HepG2 (cell line): ENCODE measurements around the gene FAM217B. TPM values are rescaled to one million over a fixed set of nuclear protein-coding genes. Genes with fewer than 3 reads are reported as not detected.

Experiments used
- ATAC-seq: fragments of 200-7000 bp; cut with Tn5 transposase; 3 replicates; pipeline ENCODE4 v1.9.1; 2020; ENCODE audit warnings: mild to moderate bottlenecking, moderate library complexity
- BruUV-seq: library from RNA; stranded (reverse); fragments of 400-500 nt; replicated peaks from 2 replicates; lab custom pipeline; 2021; lab: Mats Ljungman, UMichigan
- CTCF ChIA-PET: fragments of 300-600 bp; formaldehyde crosslinking; extraction: SDS; loops from one replicate; lab custom pipeline; 2021; ENCODE audit warnings: low total read pairs, inconsistent platforms, low intra/inter-chr PET ratio; lab: Yijun Ruan, JAX
- POLR2A ChIA-PET: fragments of 350-600 bp; sonication (Branson Sonifier 250); formaldehyde crosslinking; loops from one replicate; lab custom pipeline; 2020; ENCODE audit warnings: antibody characterized with exemption, inconsistent platforms; lab: Yijun Ruan, JAX
- DNase-seq: peaks from one replicate; pipeline ENCODE4 v3.0.0-alpha.2; 2015; ENCODE audit warnings: low spot score
- FAIRE-seq: peaks from 3 replicates; lab custom pipeline; 2011; peaks lifted over from hg19 to GRCh38; lab: Jason Lieb, UNC
- H2AFZ ChIP-seq: one replicate; pipeline ENCODE4 v1.6.1; 2011; ENCODE audit warnings: low read length, inconsistent platforms
- H3K27ac ChIP-seq: fragments of 300-600 bp; 3 replicates; pipeline ENCODE4 v1.8.0; 2011; ENCODE audit warnings: mixed run types, mild to moderate bottlenecking, mixed read lengths, low read length, inconsistent platforms; ENCODE audit not compliant: insufficient read depth; ENCODE audit errors: extremely low read length
- H3K27me3 ChIP-seq, 2 experiments: fragments of 200-600 bp in 1 of 2; 2 replicates in 1 of 2; 3 replicates in 1 of 2; pipeline versions ENCODE4 v1.6.0 to v1.8.0; 2011; ENCODE audit warnings: low read length in 2 of 2, mild to moderate bottlenecking in 2 of 2, moderate library complexity in 2 of 2, inconsistent platforms in 1 of 2; ENCODE audit not compliant: insufficient read depth in 2 of 2, control insufficient read depth in 1 of 2
- H3K36me3 ChIP-seq, 2 experiments: fragments of 200-600 bp in 1 of 2; replicated peaks in 1 of 2; 2 replicates in 1 of 2; 3 replicates in 1 of 2; pipeline versions ENCODE4 v1.5.1 to v1.8.0; 2011; ENCODE audit warnings: low read length in 2 of 2, inconsistent platforms in 1 of 2; ENCODE audit not compliant: insufficient read depth in 2 of 2, control insufficient read depth in 1 of 2
- H3K4me1 ChIP-seq: 2 replicates; pipeline ENCODE4 v1.5.1; 2012; ENCODE audit warnings: low read length, inconsistent platforms; ENCODE audit not compliant: insufficient read depth
- H3K4me2 ChIP-seq: 2 replicates; pipeline ENCODE4 v1.6.0; 2011; ENCODE audit warnings: low read depth, low read length, inconsistent platforms
- H3K4me3 ChIP-seq, 3 experiments: fragments of 200-600 bp in 1 of 3; sonication (generic), shearing (Covaris generic) in 1 of 3; replicated peaks in 1 of 3; 2 replicates each; pipeline ENCODE4 v1.5.1; 2011 to 2016; ENCODE audit warnings: low read length in 3 of 3, inconsistent platforms in 2 of 3, low read depth in 2 of 3, mild to moderate bottlenecking in 2 of 3, control low read depth in 1 of 3, mixed read lengths in 1 of 3; ENCODE audit not compliant: insufficient read depth in 1 of 3
- H3K79me2 ChIP-seq: one replicate; pipeline ENCODE4 v1.6.1; 2011; ENCODE audit warnings: low read length, inconsistent platforms; ENCODE audit not compliant: insufficient read depth
- H3K9ac ChIP-seq: 2 replicates; pipeline ENCODE4 v1.6.0; 2011; ENCODE audit warnings: mild to moderate bottlenecking, low read depth, low read length, inconsistent platforms; ENCODE audit not compliant: insufficient read depth
- H3K9me3 ChIP-seq: 2 replicates; pipeline ENCODE4 v1.5.1; 2012; ENCODE audit warnings: mild to moderate bottlenecking, low read length
- H4K20me1 ChIP-seq: 2 replicates; pipeline ENCODE4 v1.6.0; 2011; ENCODE audit warnings: inconsistent platforms, mild to moderate bottlenecking, low read length, moderate library complexity; ENCODE audit not compliant: insufficient read depth
- HNRNPK ChIP-seq: fragments of 200-400 bp; formaldehyde crosslinking; IDR thresholded peaks from 2 replicates; pipeline ENCODE4 v1.6.1; 2018; ENCODE audit warnings: low read length, low read depth, moderate library complexity, mild to moderate bottlenecking; ENCODE audit not compliant: poor library complexity, severe bottlenecking
- MTA3 ChIP-seq: sonication (generic); formaldehyde crosslinking; IDR thresholded peaks from 2 replicates; pipeline ENCODE4 v1.4.0; 2020; ENCODE audit warnings: missing genetic modification reagents
- NFATC3 ChIP-seq: sonication (generic); formaldehyde crosslinking; IDR thresholded peaks from 2 replicates; pipeline ENCODE4 v1.5.1; 2020; ENCODE audit warnings: mild to moderate bottlenecking, missing genetic modification reagents
- PAX8 ChIP-seq: sonication (generic); formaldehyde crosslinking; IDR thresholded peaks from 2 replicates; pipeline ENCODE4 v1.8.0; 2022; ENCODE audit warnings: mild to moderate bottlenecking, missing genetic modification reagents, borderline replicate concordance
- RNF219 ChIP-seq: sonication (generic); formaldehyde crosslinking; IDR thresholded peaks from 2 replicates; pipeline ENCODE4 v1.5.0; 2020; ENCODE audit warnings: mild to moderate bottlenecking, missing genetic modification reagents
- TIGD3 ChIP-seq: sonication (generic); formaldehyde crosslinking; IDR thresholded peaks from 2 replicates; pipeline ENCODE4 v1.5.1; 2020; ENCODE audit warnings: mild to moderate bottlenecking, missing genetic modification reagents, borderline replicate concordance
- ZC3H4 ChIP-seq: sonication (generic); formaldehyde crosslinking; IDR thresholded peaks from 2 replicates; pipeline ENCODE4 v1.4.0; 2020; ENCODE audit warnings: missing genetic modification reagents, borderline replicate concordance
- ZNF333 ChIP-seq: sonication (generic); formaldehyde crosslinking; IDR thresholded peaks from 2 replicates; pipeline ENCODE4 v1.4.0; 2020; ENCODE audit warnings: mild to moderate bottlenecking, missing genetic modification reagents, borderline replicate concordance
- ZNF441 ChIP-seq: sonication (generic); formaldehyde crosslinking; IDR thresholded peaks from 2 replicates; pipeline ENCODE4 v1.7.0; 2021; ENCODE audit warnings: missing genetic modification reagents, borderline replicate concordance
- ZNF468 ChIP-seq: sonication (generic); formaldehyde crosslinking; IDR thresholded peaks from 2 replicates; pipeline ENCODE4 v1.8.0; 2022; ENCODE audit warnings: mild to moderate bottlenecking, moderate library complexity, missing genetic modification reagents
- ZNF609 ChIP-seq: sonication (generic); formaldehyde crosslinking; IDR thresholded peaks from 2 replicates; pipeline ENCODE4 v1.4.0; 2020; ENCODE audit warnings: mild to moderate bottlenecking, missing genetic modification reagents, borderline replicate concordance
- ZNF792 ChIP-seq: IDR thresholded peaks from 2 replicates; pipeline ENCODE4 v1.6.1; 2016
- ZUFSP ChIP-seq: sonication (generic); formaldehyde crosslinking; IDR thresholded peaks from 2 replicates; pipeline ENCODE4 v1.9.0; 2021; ENCODE audit warnings: missing genetic modification reagents, mild to moderate bottlenecking, borderline replicate concordance
- WGBS: methylation state at CpG from one replicate; pipeline ENCODE4 v1.1.6; 2017; ENCODE audit warnings: low lambda C conversion rate; 5-methylcytosine and 5-hydroxymethylcytosine counted together
- in situ Hi-C: cut with HindIII; loops from 2 replicates; pipeline ENCODE4 v1.10.0; 2017; ENCODE audit warnings: low pct_unique_long_range_greater_than_20kb; ENCODE audit not compliant: extremely low pct_ligation_motif_present
- intact Hi-C: fragments of 100-400 bp; cut with micrococcal nuclease; formaldehyde crosslinking; loops from one replicate; pipeline ENCODE4 v1.10.0; 2022; ENCODE audit not compliant: unreplicated experiment
- polyA plus RNA-seq, 8 experiments: library from polyadenylated mRNA; depleted of rRNA in 3 of 8; stranded (reverse) in 7 of 8; unstranded in 1 of 8; fragments of >200 nt; fragmentation: Illumina TruSeq in 4 of 8; extraction: Trizol in 4 of 8; gene quantifications; 2 replicates each; pipeline versions ENCODE4 v1.2.1 to v1.2.3, GENCODE V29; 2011 to 2016; ENCODE audit warnings: low read depth in 4 of 8, missing spikeins in 1 of 8, mixed read lengths in 1 of 8; ENCODE audit not compliant: insufficient read depth in 1 of 8
- total RNA-seq, 5 experiments: library from RNA; depleted of rRNA; stranded (reverse); fragments of >200 nt; fragmentation: Illumina TruSeq; extraction: Trizol; gene quantifications; 2 replicates each; pipeline ENCODE4 v1.2.3, GENCODE V29; 2016; ENCODE audit warnings: low read depth in 1 of 5

FAM217B gene
- total and polyA plus RNA-seq, 2 of the 13 experiments (the other 11 are each of a cell fraction or from before 2014, with no cell fraction given) = 11.1 to 14.3 TPM

- in situ Hi-C loops = no loop called here
- FAIRE-seq = no peak
- no peaks in the 10 kb centered on the region for H3K9me3 ChIP-seq
- no peak overlapping the region for H3K4me2 ChIP-seq
- no peak overlapping the region for H3K9ac ChIP-seq
- ChIA-PET POLR2A (no interaction called here), CTCF (no interaction called here)
- 37% methylated on average over 7 of the region's 7 CpGs for WGBS
- H2AFZ ChIP-seq = no peak overlapping the region
- no peak for DNase-seq
- no peaks in the 10 kb centered on the region for H3K36me3 ChIP-seq
- no peak overlapping the region for H3K4me3 ChIP-seq
- no peaks in the 10 kb centered on the region for H4K20me1 ChIP-seq
- intact Hi-C loops = no loop called here
- no peak for ATAC-seq
- BruUV-seq = no TSS peak
- no peak overlapping the region for H3K27ac ChIP-seq
- H3K79me2 ChIP-seq = no peaks in the 10 kb centered on the region
- no peaks in the 10 kb centered on the region for H3K4me1 ChIP-seq
- H3K27me3 ChIP-seq = no peaks in the 10 kb centered on the region
- TF ChIP-seq ZNF441 (CRISPR knock-in tag) (no peak), MTA3 (CRISPR knock-in tag) (no peak), ZNF792 (CRISPR knock-in tag) (no peak), RNF219 (CRISPR knock-in tag) (no peak), ZNF468 (CRISPR knock-in tag) (no peak), TIGD3 (CRISPR knock-in tag) (no peak), ZNF333 (CRISPR knock-in tag) (no peak), NFATC3 (no peak), ZUFSP (CRISPR knock-in tag) (no peak), ZNF609 (CRISPR knock-in tag) (no peak), ZC3H4 (CRISPR knock-in tag) (no peak), HNRNPK (no peak), PAX8 (CRISPR knock-in tag) (no peak)
Observed at GRCh38 chr20:59987135-59987534, 46.9 kb downstream of the FAM217B start.
